GM18909 (cell line): Measurements from ENCODE around the gene CCL5.
"Not testable (repeated sequence)": the region's sequence is repeated elsewhere in the genome, so short reads cannot be mapped to it uniquely, and the experiment has no call there.

Experiments
- ATAC-seq: cut with Tn5 transposase; IDR thresholded peaks from one replicate; pipeline ENCODE4 v1.9.1; 2021; ENCODE audit warnings: mild to moderate bottlenecking; ENCODE audit not compliant: unreplicated experiment, poor library complexity

The CCL5 gene

GRCh38 chr17:35900280-35900679, 20.1 kb upstream of the CCL5 start:
- ATAC-seq = no peak

DNA sequence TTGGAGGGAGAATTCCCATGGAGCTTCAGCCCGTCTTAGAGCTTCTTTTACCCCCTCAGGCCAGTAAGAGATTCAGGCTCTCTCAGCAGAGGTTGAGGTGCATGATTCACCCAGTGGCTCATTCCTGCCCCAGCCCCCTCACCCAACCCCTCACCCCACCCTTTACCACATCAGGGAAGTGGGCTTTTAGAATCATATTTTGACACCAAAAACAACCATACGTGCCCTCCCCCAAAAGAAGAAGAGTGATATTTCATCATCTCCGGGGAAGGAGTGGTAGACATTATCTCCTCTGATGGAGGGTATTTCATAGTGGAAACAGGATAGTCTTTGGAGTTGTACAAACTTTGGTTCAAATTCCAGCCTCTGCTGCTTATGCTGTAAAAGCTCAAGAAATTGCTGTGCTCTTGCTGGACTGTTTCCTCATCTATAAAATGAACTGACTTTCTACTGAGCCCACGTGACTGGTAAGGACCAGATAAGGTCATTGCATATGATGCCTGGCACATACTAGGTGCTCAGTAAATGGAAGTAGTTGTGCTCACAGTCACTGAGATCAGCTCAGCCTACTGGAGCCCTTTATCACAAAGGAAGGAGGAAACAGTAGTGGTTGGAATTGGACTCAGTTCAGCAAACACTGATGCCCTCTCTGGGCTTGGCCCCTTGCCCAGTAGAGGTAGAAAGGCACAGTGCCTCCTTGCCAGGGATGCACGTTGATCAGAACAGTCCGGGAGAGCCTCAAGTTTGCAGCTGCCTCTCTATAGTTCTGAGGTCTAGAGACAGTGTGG, 18.3 kb upstream of the CCL5 start:
- no peak for ATAC-seq

DNA sequence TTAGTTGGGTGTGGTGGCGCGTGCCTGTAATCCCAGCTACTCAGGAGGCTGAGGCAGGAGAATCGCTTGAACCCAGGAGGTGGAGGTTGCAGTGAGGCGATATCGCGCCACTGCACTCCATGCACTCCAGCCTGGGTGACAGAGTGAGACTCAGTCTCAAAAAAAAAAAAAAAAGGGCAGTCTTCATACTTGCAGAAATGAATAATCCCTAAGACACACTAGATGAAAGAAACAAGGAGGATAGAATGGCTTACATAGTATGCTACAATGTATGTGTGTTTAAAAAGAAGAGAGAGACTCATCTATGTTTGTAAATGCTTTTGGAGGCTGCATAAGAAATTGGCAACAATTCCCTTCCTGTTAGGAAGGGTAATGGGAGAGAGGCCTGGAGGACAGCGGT, 17.6 kb upstream of the CCL5 start:
- ATAC-seq = not testable (repeated sequence)

DNA sequence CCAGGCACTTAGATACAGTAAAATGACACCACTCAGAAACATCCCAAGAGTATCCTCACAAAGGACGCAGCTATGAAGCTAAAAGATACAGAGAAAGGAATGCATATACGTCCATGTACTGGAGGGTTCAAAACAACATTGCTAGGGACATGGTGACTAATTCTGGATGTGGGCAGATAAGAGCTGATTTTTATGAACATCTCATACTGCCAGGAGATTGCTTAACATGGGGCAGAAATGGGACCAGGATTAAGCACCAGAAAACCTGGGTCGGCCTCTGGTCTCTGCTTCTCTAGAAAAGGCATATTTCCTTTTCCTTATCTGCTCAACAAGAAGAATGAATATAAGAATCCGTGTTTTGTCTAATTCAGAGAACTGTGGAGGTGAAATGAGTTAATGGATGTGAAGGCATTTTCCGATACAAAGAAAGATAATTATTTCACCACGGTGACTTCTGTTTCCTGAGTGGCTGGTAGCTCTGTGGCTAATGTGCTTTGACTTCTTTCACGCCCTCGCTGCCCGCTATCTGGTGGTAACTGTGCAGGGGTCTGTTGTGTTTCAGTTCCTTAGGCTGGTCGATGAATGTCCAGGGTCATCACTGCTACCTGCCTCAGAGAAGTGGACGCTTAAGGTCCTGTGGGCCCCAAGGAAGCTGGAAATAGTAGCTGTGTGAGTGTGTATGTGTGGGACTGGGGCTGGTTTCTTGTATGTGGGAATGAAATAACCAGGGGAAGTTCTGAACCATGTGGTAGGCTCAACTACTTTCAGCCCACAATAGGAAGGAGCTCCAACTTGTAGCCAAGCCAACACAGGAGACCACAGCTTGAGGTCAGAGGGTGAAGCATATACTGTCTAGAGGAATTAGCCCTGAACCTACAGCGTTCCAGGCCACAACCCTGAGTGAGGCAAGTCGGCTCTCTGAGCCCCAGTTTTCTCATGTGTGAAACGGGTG, 15.8 kb upstream of the CCL5 start:
- peak; percentile 56 for ATAC-seq

GRCh38 chr17:35894206-35894605, 14.0 kb upstream of the CCL5 start:
- ATAC-seq = no peak

- ATAC-seq = no peak
These were observed 13.6 kb upstream of the CCL5 start for GRCh38 chr17:35893751-35894150.

GRCh38 chr17:35892091-35893035, 12.2 kb upstream of the CCL5 start:
- ATAC-seq = no peak

GRCh38 chr17:35891269-35891668, 11.1 kb upstream of the CCL5 start:
- no peak for ATAC-seq

DNA sequence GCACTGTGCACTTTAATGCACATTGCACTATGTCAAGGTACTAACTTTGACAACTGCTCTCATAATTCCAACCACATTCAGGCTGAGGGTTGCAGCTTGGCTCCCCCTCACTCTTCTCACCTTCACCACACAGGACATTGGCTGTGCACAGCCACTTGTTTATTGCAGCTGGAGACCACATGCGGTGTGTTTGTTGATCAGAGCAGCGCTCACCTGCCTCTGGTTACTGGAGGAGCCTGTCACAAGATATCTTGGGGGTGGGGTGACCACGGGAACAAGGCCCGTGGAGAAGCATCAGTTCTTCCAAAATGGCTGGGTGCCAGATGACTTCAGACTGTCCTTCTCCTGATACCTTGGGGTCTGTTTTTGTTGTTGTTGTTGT, 10.6 kb upstream of the CCL5 start:
- ATAC-seq = no peak

GRCh38 chr17:35889818-35890773, 9.9 kb upstream of the CCL5 start:
- ATAC-seq = no peak

GRCh38 chr17:35889241-35889640, 9.1 kb upstream of the CCL5 start:
- ATAC-seq = no peak

GRCh38 chr17:35878361-35878760, 1.8 kb downstream of the CCL5 start:
- ATAC-seq = no peak

DNA sequence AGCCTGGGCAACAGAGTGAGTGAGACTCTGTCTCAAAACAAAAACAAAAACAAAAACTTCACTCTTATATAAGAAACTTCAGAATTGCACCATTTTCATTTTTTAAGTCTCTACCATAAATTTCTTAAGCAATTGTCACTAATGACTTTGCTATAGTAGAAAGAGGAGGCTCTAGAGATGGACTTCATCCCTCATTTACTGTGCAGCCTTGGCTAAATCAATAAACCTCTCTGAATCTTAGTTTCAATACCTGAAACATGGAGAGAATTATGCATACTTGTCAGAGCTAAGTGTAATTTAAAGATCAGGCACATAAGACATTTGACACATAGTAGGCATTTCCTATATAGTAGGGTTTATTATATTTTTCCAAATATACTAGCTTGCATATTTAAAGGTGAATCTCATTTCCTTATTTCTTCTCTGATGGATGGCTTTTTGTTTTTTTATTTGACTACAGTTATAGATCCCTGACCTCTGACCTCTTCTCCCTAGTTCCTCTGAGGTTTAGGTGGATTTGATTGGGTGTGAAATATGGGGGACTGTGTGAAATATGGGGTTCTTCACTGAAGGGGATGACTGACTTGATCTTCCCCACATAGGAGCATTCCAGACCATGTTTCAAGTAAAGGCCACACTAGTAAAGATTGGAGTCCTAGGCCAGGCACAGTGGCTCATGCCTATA, 2.7 kb downstream of the CCL5 start:
- ATAC-seq = no peak

DNA sequence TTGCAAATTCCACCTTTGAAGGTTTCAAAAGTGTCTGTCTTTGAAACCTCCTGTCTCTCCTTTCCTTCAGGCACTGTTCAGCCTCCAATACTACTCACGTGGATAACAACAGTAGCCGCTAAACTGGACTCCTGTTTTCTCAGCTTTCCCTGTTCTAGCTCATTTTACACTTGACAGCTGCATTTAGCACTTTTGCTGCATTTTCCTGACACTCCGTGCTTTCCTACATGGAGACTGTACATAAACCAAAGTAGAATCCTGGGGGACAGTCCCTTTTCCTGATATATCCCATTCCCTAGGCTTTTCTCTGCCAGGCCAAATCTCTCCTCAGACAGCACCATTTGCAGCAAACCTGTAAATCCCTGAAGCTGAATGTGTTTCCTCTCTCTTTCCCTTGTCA, 3.6 kb downstream of the CCL5 start:
- ATAC-seq = no peak

DNA sequence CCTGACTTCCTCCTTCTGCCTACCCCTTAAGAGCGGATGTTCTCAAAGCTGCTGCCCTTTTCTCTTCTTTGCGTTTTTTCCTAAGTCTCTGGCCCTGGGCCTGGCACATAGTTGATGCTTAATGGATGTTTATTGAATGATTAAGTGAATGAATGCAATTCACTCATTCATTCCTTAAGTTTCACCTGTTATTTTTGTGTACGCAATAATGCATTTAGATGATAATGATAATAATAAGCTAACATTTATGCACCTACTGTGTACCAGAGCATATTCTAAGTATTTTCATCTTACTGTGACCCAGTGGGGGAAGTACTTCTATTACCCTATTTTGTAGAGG, 4.4 kb downstream of the CCL5 start:
- ATAC-seq = no peak

GRCh38 chr17:35875072-35875799, 4.9 kb downstream of the CCL5 start:
- peak; percentile 33 for ATAC-seq

- no peak for ATAC-seq
These were observed 7.8 kb downstream of the CCL5 start for GRCh38 chr17:35872196-35872980.
